Liver (tissue), 9 donors: Measurements from ENCODE around the gene LGR5. TPM values are rescaled to one million over a fixed set of nuclear protein-coding genes. Genes with fewer than 3 reads are reported as not detected.

Experiments
- DNase-seq: peaks from one replicate; pipeline ENCODE4 v3.0.0-alpha.2; 2017; ENCODE audit warnings: low spot score
- H3K27ac ChIP-seq, 2 donors: one replicate each; pipeline ENCODE4 v1.7.0; 2013; ENCODE audit warnings: inconsistent platforms in 2 of 2, low read length in 2 of 2, control low read depth in 1 of 2, low read depth in 1 of 2, mild to moderate bottlenecking in 1 of 2
- H3K27me3 ChIP-seq, 4 donors: one replicate each; pipeline versions ENCODE4 v1.6.1 to v1.7.0; 2013; ENCODE audit warnings: low read length in 3 of 4, inconsistent platforms in 1 of 4, mild to moderate bottlenecking in 1 of 4, moderate library complexity in 1 of 4; ENCODE audit not compliant: control insufficient read depth in 4 of 4, insufficient read depth in 4 of 4
- H3K36me3 ChIP-seq, 4 donors: one replicate each; pipeline versions ENCODE4 v1.6.1 to v1.7.0; 2013; ENCODE audit warnings: low read length in 3 of 4, mild to moderate bottlenecking in 3 of 4, low read depth in 1 of 4, moderate library complexity in 1 of 4; ENCODE audit not compliant: control insufficient read depth in 4 of 4, insufficient read depth in 3 of 4
- H3K4me1 ChIP-seq, 4 donors: one replicate each; pipeline versions ENCODE4 v1.6.1 to v1.7.0; 2013; ENCODE audit warnings: low read length in 3 of 4, mild to moderate bottlenecking in 3 of 4, moderate library complexity in 1 of 4; ENCODE audit not compliant: control insufficient read depth in 4 of 4, insufficient read depth in 4 of 4
- H3K4me3 ChIP-seq, 3 donors: one replicate each; pipeline versions ENCODE4 v1.6.1 to v1.7.0; 2013; ENCODE audit warnings: low read length in 3 of 3, control low read depth in 1 of 3, low read depth in 1 of 3, mild to moderate bottlenecking in 1 of 3
- H3K9ac ChIP-seq, 2 donors: one replicate each; pipeline ENCODE4 v1.7.0; 2013; ENCODE audit warnings: low read length in 2 of 2, mild to moderate bottlenecking in 2 of 2, moderate library complexity in 2 of 2, control low read depth in 1 of 2, low read depth in 1 of 2
- H3K9me3 ChIP-seq, 4 donors: one replicate each; pipeline versions ENCODE4 v1.6.1 to v1.7.0; 2013; ENCODE audit warnings: low read length in 3 of 4; ENCODE audit not compliant: control insufficient read depth in 4 of 4
- ATF3 ChIP-seq: IDR thresholded peaks from 2 replicates; pipeline ENCODE4 v1.6.1; 2016; ENCODE audit warnings: antibody characterized with exemption
- EGR1 ChIP-seq, 2 donors: IDR thresholded peaks; 2 replicates each; pipeline ENCODE4 v1.6.1; 2016 to 2018; ENCODE audit warnings: antibody characterized with exemption in 2 of 2, low read depth in 2 of 2
- FOXA1 ChIP-seq: IDR thresholded peaks from 2 replicates; pipeline ENCODE4 v1.6.1; 2016; ENCODE audit warnings: antibody characterized with exemption
- FOXA2 ChIP-seq: IDR thresholded peaks from 2 replicates; pipeline ENCODE4 v1.6.1; 2016; ENCODE audit warnings: antibody characterized with exemption
- GABPA ChIP-seq, 2 donors: IDR thresholded peaks in 1 of 2; conservative IDR thresholded peaks in 1 of 2; 2 replicates each; pipeline ENCODE4 v1.6.1; 2016; ENCODE audit warnings: antibody characterized with exemption in 2 of 2, mild to moderate bottlenecking in 1 of 2, moderate library complexity in 1 of 2
- HNF4A ChIP-seq, 2 donors: conservative IDR thresholded peaks; 2 replicates each; pipeline ENCODE4 v1.6.1; 2016; ENCODE audit warnings: antibody characterized with exemption in 2 of 2, mild to moderate bottlenecking in 2 of 2
- HNF4G ChIP-seq: IDR thresholded peaks from 2 replicates; pipeline ENCODE4 v1.6.1; 2016; ENCODE audit warnings: antibody characterized with exemption
- JUND ChIP-seq, 2 donors: IDR thresholded peaks; 2 replicates each; pipeline ENCODE4 v1.6.1; 2016; ENCODE audit warnings: antibody characterized with exemption in 2 of 2
- NR2F2 ChIP-seq: IDR thresholded peaks from 2 replicates; pipeline ENCODE4 v1.6.1; 2016; ENCODE audit warnings: antibody characterized with exemption
- RAD21 ChIP-seq, 2 donors: IDR thresholded peaks; 2 replicates each; pipeline ENCODE4 v1.6.1; 2016; ENCODE audit warnings: antibody characterized with exemption in 2 of 2, mild to moderate bottlenecking in 2 of 2
- REST ChIP-seq: IDR thresholded peaks from 2 replicates; pipeline ENCODE4 v1.6.1; 2016; ENCODE audit warnings: antibody characterized with exemption, mild to moderate bottlenecking
- RXRA ChIP-seq, 2 donors: IDR thresholded peaks; 2 replicates each; pipeline ENCODE4 v1.6.1; 2017 to 2018; ENCODE audit warnings: antibody characterized with exemption in 2 of 2, mild to moderate bottlenecking in 1 of 2
- SP1 ChIP-seq: IDR thresholded peaks from 2 replicates; pipeline ENCODE4 v1.6.1; 2018; ENCODE audit warnings: antibody characterized with exemption, mild to moderate bottlenecking
- TAF1 ChIP-seq: conservative IDR thresholded peaks from 2 replicates; pipeline ENCODE4 v1.6.1; 2016; ENCODE audit warnings: antibody characterized with exemption, mild to moderate bottlenecking
- YY1 ChIP-seq: IDR thresholded peaks from 2 replicates; pipeline ENCODE4 v1.6.1; 2016; ENCODE audit warnings: antibody characterized with exemption, mild to moderate bottlenecking
- WGBS: extraction: QIAGEN DNeasy Blood & Tissue Kit; methylation state at CpG from one replicate; pipeline ENCODE4 v1.1.7; 2013; 5-methylcytosine and 5-hydroxymethylcytosine counted together
- polyA plus RNA-seq, 2 donors: library from polyadenylated mRNA; stranded (reverse) in 1 of 2; unstranded in 1 of 2; fragments of 200-250 nt in 1 of 2; fragments of >200 nt in 1 of 2; fragmentation: Nextera tagmentation in 1 of 2; extraction: Ambion mirVana in 1 of 2; gene quantifications; one replicate each; pipeline versions ENCODE4 v1.2.1 to v1.2.3, GENCODE V29; 2013 to 2015
- total RNA-seq, 2 donors: library from RNA; depleted of rRNA; stranded (reverse); fragments of >200 nt; gene quantifications; one replicate each; pipeline ENCODE4 v1.2.3, GENCODE V29; 2014
- TF ChIP-seq, protein P1 (sequence below): IDR thresholded peaks from 2 replicates; pipeline ENCODE4 v1.6.1; 2016; ENCODE audit warnings: antibody characterized with exemption
- TF ChIP-seq, protein P2 (sequence below): IDR thresholded peaks from 2 replicates; pipeline ENCODE4 v1.6.1; 2016; ENCODE audit warnings: antibody characterized with exemption
- TF ChIP-seq, protein P3 (sequence below): fragments of 150-350 bp; IDR thresholded peaks from 2 replicates; pipeline ENCODE4 v1.5.1; 2017; ENCODE audit warnings: improper control_type of control experiment, low read depth, low read length; ENCODE audit not compliant: missing input control
- donor health status: healthy.
- donor health status: healthy.
- donor health status: healthy.
- donor health status: healthy.
- donor health status: healthy.

The LGR5 gene
- total and polyA plus RNA-seq, 4 donors, result 0.17 to 0.99 (median 0.82) TPM

- no peaks in the 10 kb centered on the region for H3K36me3 ChIP-seq
- peaks cover 0 to 3% (median 1%) of the 10 kb centered on the region in 4 donors for H3K9me3 ChIP-seq
- H3K27me3 ChIP-seq, result peaks cover 0 to 2% (median 0%) of the 10 kb centered on the region in 4 donors
- no peak for DNase-seq
- no peak overlapping the region for H3K4me3 ChIP-seq
- H3K9ac ChIP-seq, result no peak overlapping the region
- H3K27ac ChIP-seq, result no peak overlapping the region
- TF ChIP-seq GABPA (IDR thresholded peaks at IDR 0.05 in 1 of 2, conservative IDR thresholded peaks at IDR 0.05 in 1 of 2) (no peak), SP1 (no peak), RAD21 (IDR thresholded peaks at IDR 0.05) (no peak), HNF4G (no peak), FOXA2 (no peak), FOXA1 (no peak), TAF1 (no peak), NR2F2 (no peak), YY1 (no peak), EGR1 (IDR thresholded peaks at IDR 0.05; ENCODE audit: low read depth in 2 of 2) (no peak), HNF4A (conservative IDR thresholded peaks at IDR 0.05) (no peak), RXRA (IDR thresholded peaks at IDR 0.05) (no peak), ATF3 (no peak), REST (no peak), JUND (IDR thresholded peaks at IDR 0.05) (no peak)
- TF ChIP-seq, protein P1, sequence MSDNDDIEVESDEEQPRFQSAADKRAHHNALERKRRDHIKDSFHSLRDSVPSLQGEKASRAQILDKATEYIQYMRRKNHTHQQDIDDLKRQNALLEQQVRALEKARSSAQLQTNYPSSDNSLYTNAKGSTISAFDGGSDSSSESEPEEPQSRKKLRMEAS, result no peak
- TF ChIP-seq, protein P2, sequence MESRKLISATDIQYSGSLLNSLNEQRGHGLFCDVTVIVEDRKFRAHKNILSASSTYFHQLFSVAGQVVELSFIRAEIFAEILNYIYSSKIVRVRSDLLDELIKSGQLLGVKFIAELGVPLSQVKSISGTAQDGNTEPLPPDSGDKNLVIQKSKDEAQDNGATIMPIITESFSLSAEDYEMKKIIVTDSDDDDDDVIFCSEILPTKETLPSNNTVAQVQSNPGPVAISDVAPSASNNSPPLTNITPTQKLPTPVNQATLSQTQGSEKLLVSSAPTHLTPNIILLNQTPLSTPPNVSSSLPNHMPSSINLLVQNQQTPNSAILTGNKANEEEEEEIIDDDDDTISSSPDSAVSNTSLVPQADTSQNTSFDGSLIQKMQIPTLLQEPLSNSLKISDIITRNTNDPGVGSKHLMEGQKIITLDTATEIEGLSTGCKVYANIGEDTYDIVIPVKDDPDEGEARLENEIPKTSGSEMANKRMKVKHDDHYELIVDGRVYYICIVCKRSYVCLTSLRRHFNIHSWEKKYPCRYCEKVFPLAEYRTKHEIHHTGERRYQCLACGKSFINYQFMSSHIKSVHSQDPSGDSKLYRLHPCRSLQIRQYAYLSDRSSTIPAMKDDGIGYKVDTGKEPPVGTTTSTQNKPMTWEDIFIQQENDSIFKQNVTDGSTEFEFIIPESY, result no peak
- TF ChIP-seq, protein P3, sequence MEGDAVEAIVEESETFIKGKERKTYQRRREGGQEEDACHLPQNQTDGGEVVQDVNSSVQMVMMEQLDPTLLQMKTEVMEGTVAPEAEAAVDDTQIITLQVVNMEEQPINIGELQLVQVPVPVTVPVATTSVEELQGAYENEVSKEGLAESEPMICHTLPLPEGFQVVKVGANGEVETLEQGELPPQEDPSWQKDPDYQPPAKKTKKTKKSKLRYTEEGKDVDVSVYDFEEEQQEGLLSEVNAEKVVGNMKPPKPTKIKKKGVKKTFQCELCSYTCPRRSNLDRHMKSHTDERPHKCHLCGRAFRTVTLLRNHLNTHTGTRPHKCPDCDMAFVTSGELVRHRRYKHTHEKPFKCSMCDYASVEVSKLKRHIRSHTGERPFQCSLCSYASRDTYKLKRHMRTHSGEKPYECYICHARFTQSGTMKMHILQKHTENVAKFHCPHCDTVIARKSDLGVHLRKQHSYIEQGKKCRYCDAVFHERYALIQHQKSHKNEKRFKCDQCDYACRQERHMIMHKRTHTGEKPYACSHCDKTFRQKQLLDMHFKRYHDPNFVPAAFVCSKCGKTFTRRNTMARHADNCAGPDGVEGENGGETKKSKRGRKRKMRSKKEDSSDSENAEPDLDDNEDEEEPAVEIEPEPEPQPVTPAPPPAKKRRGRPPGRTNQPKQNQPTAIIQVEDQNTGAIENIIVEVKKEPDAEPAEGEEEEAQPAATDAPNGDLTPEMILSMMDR, result no peak
- 86% methylated on average over 1 of the region's 1 CpG for WGBS
- no peaks in the 10 kb centered on the region for H3K4me1 ChIP-seq
Observed at GRCh38 chr12:71411635-71412034, 28.0 kb upstream of the LGR5 start.
